Measurements from ENCODE around the gene QPRT.
A peak's percentile ranks its signal among the peaks of the same experiment; 100 is the strongest.

QPRT gene

DNA sequence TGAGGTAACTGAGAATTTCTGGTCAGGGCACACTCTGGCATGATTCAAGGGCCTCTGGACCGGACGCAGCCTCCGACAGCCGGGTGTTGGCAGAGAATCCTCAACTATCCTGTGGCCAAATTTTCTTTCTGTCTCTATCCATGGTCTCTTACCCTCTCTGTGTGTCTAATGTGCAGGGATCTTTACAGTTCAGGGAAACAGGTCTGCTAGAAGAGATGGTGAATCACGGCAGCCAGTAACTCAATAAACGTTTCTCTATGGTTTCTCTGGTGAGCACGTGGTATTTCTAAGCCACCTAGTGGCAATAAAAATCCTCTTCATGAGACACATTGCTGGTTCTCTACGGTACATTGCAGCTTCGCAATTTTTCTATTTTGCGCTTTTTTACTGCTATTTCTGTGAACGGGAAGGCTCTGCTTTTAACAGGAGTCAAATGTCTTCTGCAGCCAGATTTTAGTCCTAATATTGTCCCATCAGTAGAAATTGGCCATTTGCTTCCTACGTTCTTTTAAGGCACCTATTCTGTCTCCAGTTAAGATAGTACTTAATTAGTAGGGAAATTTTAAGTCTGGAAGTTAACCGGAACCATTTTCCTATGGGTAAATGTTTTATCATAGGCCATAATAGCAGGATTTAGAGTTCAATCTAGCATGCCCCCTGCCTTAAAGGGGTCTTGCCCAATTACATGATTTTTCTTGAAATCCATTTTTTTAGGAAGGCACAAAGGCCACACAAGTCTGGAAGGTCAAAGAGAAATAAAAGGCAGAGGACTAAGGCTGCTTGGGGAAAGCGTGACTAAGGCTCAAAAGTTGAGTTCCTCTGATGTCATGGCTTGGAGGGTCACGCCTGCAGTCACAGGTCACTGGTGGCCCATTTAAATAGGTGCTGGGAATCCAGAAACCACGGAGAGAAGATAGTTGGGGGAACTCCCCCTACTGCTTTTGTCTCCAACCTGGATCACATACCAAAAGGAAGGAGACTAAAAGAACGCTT, 31.5 kb downstream of the QPRT start:
- CTCF ChIA-PET, result interaction anchor here (0.7 kb wide), 1 partner anchor 119 kb away, joined by 4 read pairs; no protein-coding TSS in a partner anchor
- TF ChIP-seq L3MBTL2 (conservative IDR thresholded peaks at IDR 0.05) (peak; percentile 91), ZNF384 (IDR thresholded peaks at IDR 0.05) (no peak)
- DNase-seq (ENCODE audit: extremely low spot score), result peak; percentile 53
- POLR2A ChIA-PET, result interaction anchor here (1.0 kb wide), 1 partner anchor 80 kb away, joined by 4 read pairs; the partner anchor contains the start of gene KIF22

DNA sequence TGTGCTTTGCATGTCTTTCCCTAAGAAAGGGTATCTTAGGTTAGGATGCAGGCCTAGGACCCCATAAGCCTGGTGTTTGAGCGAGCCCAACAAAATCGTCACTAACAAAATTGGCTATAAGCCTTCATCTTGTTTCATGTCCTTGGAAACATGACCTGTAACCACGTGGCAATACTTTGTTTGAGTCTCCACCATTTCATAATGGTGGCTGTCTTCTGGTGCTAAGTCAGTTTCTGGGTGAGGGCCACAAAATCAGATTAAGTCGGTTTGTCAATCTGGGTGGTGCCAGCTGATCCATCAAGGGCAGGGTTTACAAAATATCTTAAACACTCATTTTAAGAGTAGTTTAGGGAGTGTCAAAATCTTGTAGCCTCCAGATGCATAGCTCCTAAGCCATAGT, 33.8 kb downstream of the QPRT start:
- POLR2A ChIA-PET, result no interaction called here
- CTCF ChIA-PET, result interaction anchor here (1.0 kb wide), 1 partner anchor 17 kb away, joined by 3 read pairs; no protein-coding TSS in a partner anchor

DNA sequence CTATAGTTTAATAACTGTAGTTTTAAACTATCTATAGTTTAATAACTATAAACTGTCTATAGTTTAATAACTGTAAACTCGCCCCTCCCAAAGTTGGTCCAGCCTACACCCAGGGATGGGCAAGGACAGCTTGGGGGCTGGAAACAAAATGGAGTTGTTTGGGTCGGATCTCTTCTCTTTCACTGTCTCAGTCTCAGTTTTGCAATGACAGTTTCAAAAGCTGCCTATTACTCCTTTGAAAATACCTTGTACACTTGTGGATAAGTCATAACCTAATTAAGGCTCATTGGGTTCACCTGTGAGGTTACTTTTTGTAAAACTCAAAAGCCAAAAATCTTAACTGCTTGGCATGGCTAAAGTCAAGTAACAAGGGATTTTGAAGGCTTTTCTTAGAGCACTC, 35.4 kb downstream of the QPRT start:
- POLR2A ChIA-PET, result no interaction called here
- CTCF ChIA-PET, result interaction anchor here (0.6 to 1.3 kb wide), 4 partner anchors 9 to 684 kb away, joined by 3 to 4 read pairs (median 4); no protein-coding TSS in a partner anchor
- no peak for TF ChIP-seq HDGF (IDR thresholded peaks at IDR 0.05; ENCODE audit: borderline replicate concordance)
- TF ChIP-seq ZNF384 (IDR thresholded peaks at IDR 0.05), result no peak
- no peak for TF ChIP-seq SUZ12 (IDR thresholded peaks at IDR 0.05)
- no peak for TF ChIP-seq FOXK2 (IDR thresholded peaks at IDR 0.05)
- TF ChIP-seq TARDBP (IDR thresholded peaks at IDR 0.05), result no peak
- no peak for TF ChIP-seq L3MBTL2 (conservative IDR thresholded peaks at IDR 0.05)
- no peak for TF ChIP-seq SP1 (IDR thresholded peaks at IDR 0.05)
- TF ChIP-seq, protein P1, sequence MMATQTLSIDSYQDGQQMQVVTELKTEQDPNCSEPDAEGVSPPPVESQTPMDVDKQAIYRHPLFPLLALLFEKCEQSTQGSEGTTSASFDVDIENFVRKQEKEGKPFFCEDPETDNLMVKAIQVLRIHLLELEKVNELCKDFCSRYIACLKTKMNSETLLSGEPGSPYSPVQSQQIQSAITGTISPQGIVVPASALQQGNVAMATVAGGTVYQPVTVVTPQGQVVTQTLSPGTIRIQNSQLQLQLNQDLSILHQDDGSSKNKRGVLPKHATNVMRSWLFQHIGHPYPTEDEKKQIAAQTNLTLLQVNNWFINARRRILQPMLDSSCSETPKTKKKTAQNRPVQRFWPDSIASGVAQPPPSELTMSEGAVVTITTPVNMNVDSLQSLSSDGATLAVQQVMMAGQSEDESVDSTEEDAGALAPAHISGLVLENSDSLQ (IDR thresholded peaks at IDR 0.05), result no peak
- TF ChIP-seq FOXA1 (IDR thresholded peaks at IDR 0.05), result no peak
- no peak for TF ChIP-seq CTBP1 (IDR thresholded peaks at IDR 0.05; ENCODE audit: borderline replicate concordance)
- no peak for TF ChIP-seq NFRKB (IDR thresholded peaks at IDR 0.05)
- no peak for TF ChIP-seq BHLHE40 (IDR thresholded peaks at IDR 0.05; ENCODE audit: borderline replicate concordance)
- no peak for TF ChIP-seq FOXM1 (IDR thresholded peaks at IDR 0.05; ENCODE audit: borderline replicate concordance)
- TF ChIP-seq LEF1 (IDR thresholded peaks at IDR 0.05; ENCODE audit: borderline replicate concordance), result no peak
- TF ChIP-seq ARNT (IDR thresholded peaks at IDR 0.05), result no peak
- no peak for TF ChIP-seq ELF4 (IDR thresholded peaks at IDR 0.05)
- DNase-seq (ENCODE audit: extremely low spot score), result no peak

More for the DNA sequence above, 33.8 kb downstream of the QPRT start:
- no peak for DNase-seq (ENCODE audit: extremely low spot score)
- TF ChIP-seq SP1 (IDR thresholded peaks at IDR 0.05) (no peak), SUZ12 (IDR thresholded peaks at IDR 0.05) (no peak), CTBP1 (IDR thresholded peaks at IDR 0.05; ENCODE audit: borderline replicate concordance) (no peak), HDGF (IDR thresholded peaks at IDR 0.05; ENCODE audit: borderline replicate concordance) (no peak), FOXM1 (IDR thresholded peaks at IDR 0.05; ENCODE audit: borderline replicate concordance) (no peak), ARNT (IDR thresholded peaks at IDR 0.05) (no peak), ZNF384 (IDR thresholded peaks at IDR 0.05) (no peak)
- TF ChIP-seq, protein P1 (IDR thresholded peaks at IDR 0.05), result no peak

DNA sequence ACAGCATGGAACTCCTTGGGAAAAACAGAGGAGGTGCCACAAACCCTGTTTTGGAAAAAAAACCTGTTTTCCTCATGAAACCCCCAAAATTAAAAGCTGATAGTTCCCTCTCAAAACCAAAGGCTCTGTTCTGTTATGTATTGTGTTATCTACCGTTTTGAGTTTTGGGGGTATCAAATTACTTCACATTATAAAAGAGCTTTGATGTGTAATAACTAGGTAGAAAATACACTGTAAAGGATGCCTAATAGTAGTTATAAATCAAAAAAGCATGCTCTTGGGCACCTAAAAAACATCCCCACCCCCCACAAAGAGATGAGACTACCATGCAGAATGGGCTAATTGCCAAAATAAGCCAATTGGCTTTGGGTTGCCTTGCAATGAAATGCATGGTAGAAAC, 36.0 kb downstream of the QPRT start:
- DNase-seq (ENCODE audit: extremely low spot score), result no peak
- TF ChIP-seq TARDBP (IDR thresholded peaks at IDR 0.05) (no peak), BHLHE40 (IDR thresholded peaks at IDR 0.05; ENCODE audit: borderline replicate concordance) (no peak), SUZ12 (IDR thresholded peaks at IDR 0.05) (no peak), LEF1 (IDR thresholded peaks at IDR 0.05; ENCODE audit: borderline replicate concordance) (no peak)
- TF ChIP-seq, protein P1 (IDR thresholded peaks at IDR 0.05), result no peak
- ChIA-PET POLR2A (no interaction called here), CTCF (interaction anchor here (0.6 to 1.3 kb wide), 2 partner anchors 13 to 685 kb away, joined by 3 to 4 read pairs; no protein-coding TSS in a partner anchor)

DNA sequence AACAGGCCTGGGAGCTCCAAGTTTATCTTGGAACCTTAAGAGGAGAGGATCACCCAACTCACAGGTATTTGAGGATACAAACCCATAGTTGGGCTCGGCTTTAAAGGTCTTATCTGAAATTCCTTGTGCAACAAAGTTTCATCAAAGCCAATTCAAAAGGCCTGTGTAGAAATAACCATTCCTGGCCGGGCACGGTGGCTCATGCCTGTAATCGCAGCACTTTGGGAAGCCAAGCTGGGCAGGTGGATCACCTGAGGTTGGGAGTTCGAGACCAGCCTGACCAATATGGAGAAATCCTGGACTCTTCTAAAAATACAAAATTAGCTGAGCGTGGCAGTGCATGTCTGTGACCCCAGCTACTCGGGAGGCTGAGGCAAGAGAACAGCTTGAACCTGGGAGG, 38.1 kb downstream of the QPRT start:
- TF ChIP-seq NFRKB (IDR thresholded peaks at IDR 0.05), result no peak
- TF ChIP-seq FOXK2 (IDR thresholded peaks at IDR 0.05), result no peak
- TF ChIP-seq ZNF384 (IDR thresholded peaks at IDR 0.05), result no peak
- no peak for TF ChIP-seq SUZ12 (IDR thresholded peaks at IDR 0.05)
- TF ChIP-seq FOXA1 (IDR thresholded peaks at IDR 0.05), result no peak
- TF ChIP-seq, protein P1 (IDR thresholded peaks at IDR 0.05), result no peak
- no peak for TF ChIP-seq ELF4 (IDR thresholded peaks at IDR 0.05)
- TF ChIP-seq HDGF (IDR thresholded peaks at IDR 0.05; ENCODE audit: borderline replicate concordance), result no peak
- no peak for TF ChIP-seq FOXM1 (IDR thresholded peaks at IDR 0.05; ENCODE audit: borderline replicate concordance)
- TF ChIP-seq BHLHE40 (IDR thresholded peaks at IDR 0.05; ENCODE audit: borderline replicate concordance), result no peak
- TF ChIP-seq L3MBTL2 (conservative IDR thresholded peaks at IDR 0.05), result no peak
- POLR2A ChIA-PET, result no interaction called here
- no peak for DNase-seq (ENCODE audit: extremely low spot score)
- CTCF ChIA-PET, result no interaction called here
